ENCODE measurements around the gene NDC1.

Gene NDC1

GRCh38 chr1:53740621-53741105 lies 97.4 kb downstream of the NDC1 start:
- Histone ChIP-seq H3K9ac (ENCODE audit: low read length) (no peak overlapping the region), H3K9me3 (replicated peaks; ENCODE audit: insufficient read depth, low read length) (no peaks in the 10 kb centered on the region), H3K27ac (ENCODE audit: low read length) (no peak overlapping the region), H3K4me1 (ENCODE audit: low read length) (peaks cover 9% of the 10 kb centered on the region), H4K20me1 (ENCODE audit: insufficient read depth, low read length) (no peaks in the 10 kb centered on the region), H3K79me2 (ENCODE audit: low read length) (no peaks in the 10 kb centered on the region), H3F3A (ENCODE audit: insufficient read depth, low read length) (peaks cover 6% of the 10 kb centered on the region), H3K4me3 (ENCODE audit: low read length) (no peak overlapping the region), H3K27me3 (replicated peaks; ENCODE audit: insufficient read depth, low read length) (no peaks in the 10 kb centered on the region), H3K4me2 (ENCODE audit: low read depth, low read length) (no peak overlapping the region), H2AFZ (ENCODE audit: low read length) (no peak overlapping the region), H3K36me3 (replicated peaks; ENCODE audit: insufficient read depth, low read length) (no peaks in the 10 kb centered on the region), H3K9me2 (replicated peaks; ENCODE audit: insufficient read depth, low read length) (no peaks in the 10 kb centered on the region)
- no peak for DNase-seq
- TF ChIP-seq EZH2phosphoT487 (IDR thresholded peaks at IDR 0.05; ENCODE audit: low read length) (no peak), CTCF (IDR thresholded peaks at IDR 0.05; ENCODE audit: low read length) (no peak), EZH2 (optimal IDR thresholded peaks at IDR 0.05; ENCODE audit: low read depth, low read length) (no peak)

- H4K20me1 ChIP-seq (ENCODE audit: insufficient read depth, low read length), result no peaks in the 10 kb centered on the region
- peak within 1 kb of the TSS; percentile 93 for H3K4me2 ChIP-seq (ENCODE audit: low read depth, low read length)
- no peak for TF ChIP-seq CTCF (IDR thresholded peaks at IDR 0.05; ENCODE audit: low read length)
- TF ChIP-seq EZH2phosphoT487 (IDR thresholded peaks at IDR 0.05; ENCODE audit: low read length), result no peak
- no peak for TF ChIP-seq EZH2 (optimal IDR thresholded peaks at IDR 0.05; ENCODE audit: low read depth, low read length)
- no peaks in the 10 kb centered on the region for H3K9me3 ChIP-seq (replicated peaks; ENCODE audit: insufficient read depth, low read length)
- H3K27ac ChIP-seq (ENCODE audit: low read length), result no peak within 1 kb of the TSS
- H3K9ac ChIP-seq (ENCODE audit: low read length), result peak within 1 kb of the TSS; percentile 63
- no peaks in the 10 kb centered on the region for H3K79me2 ChIP-seq (ENCODE audit: low read length)
- H3K4me3 ChIP-seq (ENCODE audit: low read length), result peak within 1 kb of the TSS; percentile 82
- H3F3A ChIP-seq (ENCODE audit: insufficient read depth, low read length), result peaks cover 20% of the 10 kb centered on the region
- DNase-seq, result peak; percentile 91
- no peaks in the 10 kb centered on the region for H3K27me3 ChIP-seq (replicated peaks; ENCODE audit: insufficient read depth, low read length)
- peaks cover 21% of the 10 kb centered on the region for H3K4me1 ChIP-seq (ENCODE audit: low read length)
- H3K36me3 ChIP-seq (replicated peaks; ENCODE audit: insufficient read depth, low read length), result no peaks in the 10 kb centered on the region
- H2AFZ ChIP-seq (ENCODE audit: low read length), result peak within 1 kb of the TSS; percentile 87
- no peaks in the 10 kb centered on the region for H3K9me2 ChIP-seq (replicated peaks; ENCODE audit: insufficient read depth, low read length)
Measured at GRCh38 chr1:53739109-53739681, 98.9 kb downstream of the NDC1 start, which contains the start of gene GLIS1. GLIS1 (minus strand) TSS chr1:53739164; CDS start chr1:53738064, 1,100 bp downstream.

- Histone ChIP-seq H3K4me3 (ENCODE audit: low read length) (peak overlapping the region; percentile 82), H3K4me1 (ENCODE audit: low read length) (peaks cover 28% of the 10 kb centered on the region), H3K9ac (ENCODE audit: low read length) (peak overlapping the region; percentile 63), H3K27ac (ENCODE audit: low read length) (no peak overlapping the region), H3K36me3 (replicated peaks; ENCODE audit: insufficient read depth, low read length) (no peaks in the 10 kb centered on the region), H4K20me1 (ENCODE audit: insufficient read depth, low read length) (no peaks in the 10 kb centered on the region), H3F3A (ENCODE audit: insufficient read depth, low read length) (peaks cover 26% of the 10 kb centered on the region), H2AFZ (ENCODE audit: low read length) (peak overlapping the region; percentile 87), H3K4me2 (ENCODE audit: low read depth, low read length) (peak overlapping the region; percentile 93), H3K27me3 (replicated peaks; ENCODE audit: insufficient read depth, low read length) (no peaks in the 10 kb centered on the region), H3K9me3 (replicated peaks; ENCODE audit: insufficient read depth, low read length) (no peaks in the 10 kb centered on the region), H3K79me2 (ENCODE audit: low read length) (peaks cover 6% of the 10 kb centered on the region), H3K9me2 (replicated peaks; ENCODE audit: insufficient read depth, low read length) (no peaks in the 10 kb centered on the region)
- DNase-seq, result no peak
- TF ChIP-seq EZH2 (optimal IDR thresholded peaks at IDR 0.05; ENCODE audit: low read depth, low read length), result no peak
- no peak for TF ChIP-seq EZH2phosphoT487 (IDR thresholded peaks at IDR 0.05; ENCODE audit: low read length)
- TF ChIP-seq CTCF (IDR thresholded peaks at IDR 0.05; ENCODE audit: low read length), result no peak
Measured at GRCh38 chr1:53738205-53739108, 99.6 kb downstream of the NDC1 start.
